Measurements from ENCODE around the gene RPL13A.
"Not testable (repeated sequence)": the region's sequence is repeated elsewhere in the genome, so short reads cannot be mapped to it uniquely, and the experiment has no call there.

Gene RPL13A

GRCh38 chr19:49456326-49456725 is 31.1 kb upstream of the RPL13A start:
- DNase-seq (ENCODE audit: low spot score) = no peak

- DNase-seq (ENCODE audit: low spot score) = no peak
These were observed 28.9 kb upstream of the RPL13A start for GRCh38 chr19:49458567-49458903.

DNA sequence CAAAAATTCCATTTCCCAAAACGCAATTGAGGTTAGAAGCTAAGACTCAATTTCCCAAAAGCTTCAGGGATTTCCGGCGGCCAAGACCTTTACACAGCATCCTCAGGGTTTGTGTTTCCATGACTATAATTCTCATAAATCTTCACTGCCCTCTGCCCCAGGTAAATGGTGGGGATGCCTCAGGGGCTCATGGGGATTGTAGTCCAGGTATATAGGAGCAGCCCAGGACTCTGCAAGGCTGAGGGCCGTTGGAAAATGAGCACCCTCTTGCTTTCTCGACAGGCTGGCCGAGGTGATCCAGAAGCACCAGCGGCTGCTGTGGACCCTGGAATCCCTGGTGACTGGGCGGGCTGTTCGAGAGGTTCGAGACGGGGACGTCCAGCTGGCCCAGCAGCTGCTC is 28.0 kb upstream of the RPL13A start:
- no peak for DNase-seq (ENCODE audit: low spot score)

GRCh38 chr19:49461130-49461529 is 26.3 kb upstream of the RPL13A start:
- DNase-seq (ENCODE audit: low spot score) = not testable (repeated sequence)

DNA sequence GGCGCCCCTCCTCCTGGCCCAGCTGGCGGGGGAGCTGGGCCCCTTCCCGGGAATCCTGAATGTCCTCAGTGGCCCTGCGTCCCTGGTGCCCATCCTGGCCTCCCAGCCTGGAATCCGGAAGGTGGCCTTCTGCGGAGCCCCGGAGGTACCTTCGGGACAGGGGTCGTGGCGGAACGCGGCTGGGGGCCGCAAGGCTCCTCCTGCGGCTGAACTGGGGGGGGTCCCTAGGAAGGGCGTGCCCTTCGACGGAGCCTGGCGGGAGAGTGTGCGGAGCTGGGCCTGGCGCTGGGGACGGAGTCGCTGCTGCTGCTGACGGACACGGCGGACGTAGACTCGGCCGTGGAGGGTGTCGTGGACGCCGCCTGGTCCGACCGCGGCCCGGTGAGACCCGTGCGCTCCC is 25.8 kb upstream of the RPL13A start:
- no peak for DNase-seq (ENCODE audit: low spot score)

- DNase-seq (ENCODE audit: low spot score) = no peak
These were observed 24.9 kb upstream of the RPL13A start for GRCh38 chr19:49462492-49462891.

GRCh38 chr19:49463960-49464740 is 23.3 kb upstream of the RPL13A start:
- no peak for DNase-seq (ENCODE audit: low spot score)

DNA sequence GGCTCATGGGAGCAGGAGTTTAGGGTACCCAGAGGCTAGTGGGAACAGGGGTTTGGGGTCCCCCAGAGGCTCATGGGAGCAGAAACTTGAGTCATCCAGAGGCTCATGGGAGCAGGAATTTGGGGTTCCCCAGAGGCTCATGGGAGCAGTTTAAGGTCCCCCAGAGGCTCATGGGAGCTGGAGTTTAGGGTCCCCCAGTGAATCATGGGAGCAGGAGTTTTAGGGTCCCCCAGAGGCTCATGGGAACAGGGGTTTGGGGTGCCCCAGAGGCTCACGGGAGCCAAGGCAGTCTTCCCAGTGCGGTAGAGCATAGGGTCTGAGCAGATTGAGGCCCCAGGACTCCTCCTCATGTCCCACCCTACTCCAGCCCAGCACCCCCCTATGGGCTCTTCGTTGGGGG is 22.0 kb upstream of the RPL13A start:
- no peak for DNase-seq (ENCODE audit: low spot score)

DNA sequence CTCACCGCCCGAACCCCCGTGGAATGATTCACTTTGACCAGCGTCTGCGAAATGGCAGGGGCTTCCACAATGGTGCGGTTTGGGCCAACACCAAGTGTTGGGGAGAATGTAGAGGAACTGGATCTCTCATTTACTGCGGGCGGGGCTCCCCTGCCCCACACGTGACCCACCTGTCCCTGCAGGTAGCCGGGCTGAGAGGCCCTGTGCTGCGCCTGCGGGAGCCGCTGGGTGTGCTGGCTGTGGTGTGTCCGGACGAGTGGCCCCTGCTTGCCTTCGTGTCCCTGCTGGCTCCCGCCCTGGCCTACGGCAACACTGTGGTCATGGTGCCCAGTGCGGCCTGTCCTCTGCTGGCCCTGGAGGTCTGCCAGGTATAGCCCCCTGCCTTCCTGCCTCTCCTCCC is 19.2 kb upstream of the RPL13A start:
- no peak for DNase-seq (ENCODE audit: low spot score)

DNA sequence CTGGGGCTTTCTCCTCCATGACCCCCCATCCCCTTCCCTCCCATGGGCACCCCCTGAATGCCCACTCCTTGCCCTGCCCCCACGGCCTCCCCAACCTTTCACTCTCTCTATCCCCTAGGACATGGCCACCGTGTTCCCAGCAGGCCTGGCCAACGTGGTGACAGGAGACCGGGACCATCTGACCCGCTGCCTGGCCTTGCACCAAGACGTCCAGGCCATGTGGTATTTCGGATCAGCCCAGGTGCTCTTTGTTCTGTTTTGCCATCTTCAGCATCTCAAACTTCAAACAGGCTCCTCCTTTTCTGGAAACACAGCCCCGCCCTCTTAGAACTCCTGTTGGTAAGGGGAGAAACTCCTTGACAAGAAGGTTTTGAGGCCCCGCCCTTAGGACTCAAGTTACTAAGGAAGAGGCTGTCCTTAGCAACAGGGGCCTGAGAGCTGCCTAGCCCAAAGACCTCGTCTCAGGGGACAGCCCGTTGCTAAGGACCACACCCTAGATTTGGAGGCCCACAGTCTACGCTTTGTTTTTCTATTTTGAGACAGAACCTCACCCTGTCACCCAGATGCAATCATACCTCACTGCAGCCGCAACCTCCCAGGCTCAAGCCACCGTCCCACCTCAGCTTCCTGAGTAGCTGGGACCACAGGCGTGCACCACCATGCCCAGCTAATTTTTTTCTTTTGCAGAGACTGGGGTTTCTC is 18.5 kb upstream of the RPL13A start:
- peak; percentile 46 for DNase-seq (ENCODE audit: low spot score)

DNA sequence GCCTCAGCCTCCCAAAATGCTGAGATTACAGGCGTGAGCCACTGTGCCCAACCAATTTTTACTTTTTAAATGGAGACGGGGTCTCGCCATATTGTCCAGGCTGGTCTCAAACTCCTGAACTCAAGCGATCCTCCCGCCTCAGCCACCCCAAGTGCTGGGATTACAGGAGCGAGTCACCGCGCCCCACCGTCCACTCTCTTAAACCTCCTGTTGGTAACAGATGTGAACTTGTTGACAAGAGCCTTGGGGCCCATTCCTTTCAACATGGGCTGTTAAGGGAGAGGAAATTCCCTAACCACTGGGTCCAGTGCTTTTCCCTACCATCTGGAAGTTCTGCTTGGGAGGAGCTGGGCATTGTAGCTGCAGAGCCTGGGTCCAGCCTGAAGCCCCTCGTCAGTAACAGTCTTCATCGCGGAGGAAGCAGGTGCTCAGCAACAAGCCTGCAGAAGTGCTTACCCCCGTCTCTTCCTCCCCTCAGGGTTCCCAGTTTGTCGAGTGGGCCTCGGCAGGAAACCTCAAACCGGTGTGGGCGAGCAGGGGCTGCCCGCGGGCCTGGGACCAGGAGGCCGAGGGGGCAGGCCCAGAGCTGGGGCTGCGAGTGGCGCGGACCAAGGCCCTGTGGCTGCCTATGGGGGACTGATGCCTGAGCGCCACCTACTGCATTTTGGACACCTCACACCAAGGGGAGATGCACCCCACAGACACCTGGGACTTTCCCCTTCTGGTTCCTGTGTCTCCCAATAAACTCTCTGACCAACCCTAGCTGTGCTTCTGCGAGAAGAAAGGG is 17.4 kb upstream of the RPL13A start:
- DNase-seq (ENCODE audit: low spot score) = no peak

- no peak for DNase-seq (ENCODE audit: low spot score)
These were observed 16.8 kb upstream of the RPL13A start for GRCh38 chr19:49470615-49470978.

DNA sequence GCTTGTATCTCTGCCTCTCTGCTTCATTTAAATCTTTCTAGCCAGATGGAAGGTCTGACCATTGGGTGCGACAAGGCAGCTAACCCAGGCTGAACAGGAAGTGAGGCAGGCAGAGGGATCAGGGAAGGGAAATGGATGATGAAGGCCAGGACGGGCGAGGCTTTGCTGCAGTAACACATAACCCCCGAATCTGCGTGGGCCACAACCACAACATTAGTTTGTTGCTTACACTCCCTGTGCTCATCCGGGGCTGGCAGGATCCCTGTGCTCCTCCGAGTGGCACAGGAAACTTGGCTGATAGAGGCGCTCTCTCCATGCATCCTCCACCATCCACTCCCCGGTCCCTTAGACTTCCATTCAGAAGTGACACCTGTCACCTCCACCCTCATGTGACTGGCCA is 14.5 kb upstream of the RPL13A start:
- DNase-seq (ENCODE audit: low spot score) = no peak

- not testable (repeated sequence) for DNase-seq (ENCODE audit: low spot score)
These were observed 13.9 kb upstream of the RPL13A start for GRCh38 chr19:49473501-49473867.

GRCh38 chr19:49473868-49474541 is 13.4 kb upstream of the RPL13A start, which contains the start of gene FLT3LG:
Gene FLT3LG (plus strand): TSS chr19:49474215. CDS start chr19:49474640, 425 bp downstream.
- peak; percentile 92 for DNase-seq (ENCODE audit: low spot score)

DNA sequence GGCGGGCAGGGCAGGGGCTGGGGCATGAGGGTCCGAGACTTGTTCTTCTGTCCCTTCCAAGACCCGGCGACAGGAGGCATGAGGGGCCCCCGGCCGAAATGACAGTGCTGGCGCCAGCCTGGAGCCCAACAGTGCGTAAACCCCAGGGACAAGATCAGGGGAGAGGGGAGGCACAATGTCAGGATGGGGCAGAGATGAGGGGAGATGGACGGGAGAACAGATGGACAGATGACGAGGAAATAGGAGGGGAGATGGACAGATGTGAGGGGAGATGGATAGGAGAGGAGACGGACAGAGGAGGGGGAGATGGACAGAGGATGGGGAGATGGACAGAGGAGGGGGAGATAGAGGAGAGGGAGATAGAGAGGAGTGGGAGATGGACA is 12.9 kb upstream of the RPL13A start:
- no peak for DNase-seq (ENCODE audit: low spot score)

GRCh38 chr19:49475191-49475917 is 12.1 kb upstream of the RPL13A start:
- no peak for DNase-seq (ENCODE audit: low spot score)

- DNase-seq (ENCODE audit: low spot score) = no peak
These were observed 11.2 kb upstream of the RPL13A start for GRCh38 chr19:49475995-49476880.

- DNase-seq (ENCODE audit: low spot score) = no peak
These were observed 7.3 kb upstream of the RPL13A start for GRCh38 chr19:49479975-49480628.

GRCh38 chr19:49481020-49481683 is 6.3 kb upstream of the RPL13A start:
- no peak for DNase-seq (ENCODE audit: low spot score)
